GM19372 (cell line): ENCODE measurements around the gene PPP2R2B.
"Not testable (repeated sequence)": the region's sequence is repeated elsewhere in the genome, so short reads cannot be mapped to it uniquely, and the experiment has no call there.

ENCODE experiments used
- ATAC-seq: cut with Tn5 transposase; IDR thresholded peaks from one replicate; pipeline ENCODE4 v1.9.1; 2021; ENCODE audit warnings: mild to moderate bottlenecking, low read depth, moderate library complexity; ENCODE audit not compliant: unreplicated experiment

PPP2R2B gene

DNA sequence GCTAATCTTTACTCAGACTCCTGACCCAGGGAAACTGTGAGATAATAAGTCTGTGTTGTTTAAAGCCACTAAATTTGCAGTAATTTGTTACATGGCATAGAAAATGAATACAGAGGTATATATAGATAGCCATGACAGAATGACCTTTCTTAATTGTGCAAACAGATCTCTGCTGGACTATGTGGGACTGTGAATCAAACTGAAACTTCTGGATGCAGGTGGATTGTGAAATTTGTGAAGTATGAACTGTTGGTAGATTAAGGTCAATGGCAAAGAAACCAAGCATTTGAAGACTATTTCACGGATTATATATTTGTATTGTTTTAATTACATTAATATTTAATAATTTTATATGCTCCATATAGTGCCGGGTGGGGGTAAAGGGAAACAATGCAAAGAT lies 310.4 kb downstream of the PPP2R2B start:
- ATAC-seq: no peak

- ATAC-seq: peak; percentile 74
Observed at GRCh38 chr5:146565764-146566367, 312.7 kb downstream of the PPP2R2B start.

- no peak for ATAC-seq
Observed at GRCh38 chr5:146564007-146564762, 314.4 kb downstream of the PPP2R2B start.

- ATAC-seq: no peak
Observed at GRCh38 chr5:146562461-146562860, 316.1 kb downstream of the PPP2R2B start.

GRCh38 chr5:146561711-146562110 lies 316.8 kb downstream of the PPP2R2B start:
- no peak for ATAC-seq

- ATAC-seq: no peak
Observed at GRCh38 chr5:146560205-146560812, 318.2 kb downstream of the PPP2R2B start.

GRCh38 chr5:146556884-146557283 lies 321.7 kb downstream of the PPP2R2B start:
- ATAC-seq: not testable (repeated sequence)

GRCh38 chr5:146553446-146553845 lies 325.1 kb downstream of the PPP2R2B start:
- no peak for ATAC-seq

- no peak for ATAC-seq
Observed at GRCh38 chr5:146549615-146550014, 328.9 kb downstream of the PPP2R2B start.

GRCh38 chr5:146548781-146549449 lies 329.6 kb downstream of the PPP2R2B start:
- ATAC-seq: no peak

- ATAC-seq: no peak
Observed at GRCh38 chr5:146544232-146544631, 334.3 kb downstream of the PPP2R2B start.

DNA sequence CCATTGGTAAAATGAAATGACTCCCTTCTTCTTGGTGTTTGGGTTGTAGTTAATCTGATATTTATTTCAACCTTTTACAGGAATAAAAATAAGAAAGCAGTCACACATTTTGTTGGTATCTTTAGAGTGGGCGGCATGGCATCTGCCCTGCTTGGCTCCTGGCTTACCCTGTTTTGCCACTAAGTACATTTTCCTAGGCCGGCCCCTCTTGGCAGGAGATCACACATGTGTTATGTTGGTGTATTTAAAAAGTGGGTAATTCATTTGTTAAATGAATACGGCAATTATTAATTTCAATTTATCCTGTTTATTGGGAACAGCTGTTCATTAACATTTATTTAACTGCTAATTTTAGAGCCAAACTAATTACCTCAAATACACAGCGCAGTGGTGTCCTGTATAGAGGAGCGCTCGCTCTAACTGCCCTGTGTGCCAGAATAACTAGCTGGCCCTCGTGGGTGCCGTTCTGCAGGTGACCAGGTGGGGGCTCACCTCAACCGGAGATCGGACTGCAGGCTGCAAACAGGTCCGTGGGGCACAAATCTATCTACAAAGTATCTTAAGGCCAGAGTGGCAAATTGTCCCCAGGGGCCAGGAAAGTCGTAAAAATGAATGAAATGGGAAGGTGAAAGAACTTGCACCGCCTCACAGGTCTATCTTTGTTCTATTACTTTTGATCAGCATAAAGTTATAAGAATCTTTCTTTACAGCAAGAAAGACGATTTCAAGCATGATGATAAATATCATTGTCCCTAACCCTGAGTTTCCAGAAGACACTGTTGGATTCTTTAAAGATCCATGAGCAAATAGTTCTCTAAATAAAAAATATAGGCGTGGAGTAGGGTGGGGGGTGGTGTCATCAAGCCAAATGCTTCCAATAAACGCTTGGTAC lies 336.4 kb downstream of the PPP2R2B start:
- peak; percentile 99 for ATAC-seq

- ATAC-seq: no peak
Observed at GRCh38 chr5:146540414-146540813, 338.1 kb downstream of the PPP2R2B start.

GRCh38 chr5:146539973-146540372 lies 338.6 kb downstream of the PPP2R2B start:
- no peak for ATAC-seq

DNA sequence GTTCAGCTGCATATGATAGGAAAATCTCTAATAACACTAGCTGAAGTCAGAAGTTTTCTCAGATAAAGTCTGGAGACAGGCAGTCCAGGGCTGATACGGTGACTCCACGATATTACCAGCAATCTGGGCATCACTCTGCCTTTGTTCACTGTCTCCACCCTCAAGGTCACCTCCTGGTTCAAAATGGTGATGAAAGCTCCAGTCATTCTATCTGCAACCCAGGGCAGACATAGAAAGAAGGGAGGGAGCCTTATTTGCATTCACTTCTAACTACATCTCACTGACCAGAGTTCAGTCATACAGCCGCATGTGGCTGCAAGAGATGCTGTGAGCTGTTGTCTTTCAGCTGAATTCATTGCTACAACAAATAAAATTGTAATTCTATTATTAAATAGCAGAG lies 340.1 kb downstream of the PPP2R2B start:
- ATAC-seq: no peak

- ATAC-seq: no peak
Observed at GRCh38 chr5:146533882-146534281, 344.7 kb downstream of the PPP2R2B start.

- ATAC-seq: peak; percentile 94
Observed at GRCh38 chr5:146533260-146533857, 345.2 kb downstream of the PPP2R2B start.
